GM12878 (cell line): ENCODE measurements around the gene TIAM1. TPM values are rescaled to one million over a fixed set of nuclear protein-coding genes. Genes with fewer than 3 reads are reported as not detected.

Source experiments
- ATAC-seq: fragments of 200-7000 bp; cut with Tn5 transposase; 3 replicates; pipeline ENCODE4 v1.9.1; 2020; ENCODE audit warnings: mild to moderate bottlenecking, moderate library complexity
- BruUV-seq: library from RNA; stranded (reverse); fragments of 400-500 nt; replicated peaks from 2 replicates; lab custom pipeline; 2021; lab: Mats Ljungman, UMichigan
- CTCF ChIA-PET: fragments of 300-600 bp; sonication (Branson Sonifier 250); formaldehyde crosslinking; extraction: SDS; loops from one replicate; lab custom pipeline; 2021; ENCODE audit warnings: inconsistent platforms; lab: Yijun Ruan, JAX
- POLR2A ChIA-PET: fragments of 350-600 bp; formaldehyde crosslinking; extraction: SDS; loops from one replicate; lab custom pipeline; 2021; ENCODE audit warnings: inconsistent platforms; lab: Charles Lee
- RAD21 ChIA-PET: fragments of 300-600 bp; sonication (Branson Sonifier 250); formaldehyde crosslinking; loops from one replicate; lab custom pipeline; 2023; ENCODE audit warnings: antibody characterized with exemption; ENCODE audit not compliant: unreplicated experiment; lab: Charles Lee
- SMC1A ChIA-PET: fragments of 300-600 bp; sonication (Branson Sonifier 250); formaldehyde crosslinking; loops from one replicate; lab custom pipeline; 2023; ENCODE audit not compliant: unreplicated experiment, uncharacterized antibody; lab: Charles Lee
- DNase-seq: peaks from one replicate; pipeline ENCODE4 v3.0.0-alpha.2; 2011; ENCODE audit warnings: low read depth, low spot score
- FAIRE-seq: peaks from 3 replicates; lab custom pipeline; 2011; peaks lifted over from hg19 to GRCh38; lab: Jason Lieb, UNC
- H2AFZ ChIP-seq: 2 replicates; pipeline ENCODE4 v1.6.0; 2011; ENCODE audit warnings: low read depth, low read length, control low read depth; ENCODE audit not compliant: control insufficient read depth
- H3K27ac ChIP-seq: 2 replicates; pipeline ENCODE4 v1.5.1; 2011; ENCODE audit warnings: control low read depth; ENCODE audit not compliant: control insufficient read depth, insufficient read depth
- H3K27me3 ChIP-seq, 2 experiments: replicated peaks in 1 of 2; 2 replicates each; pipeline versions ENCODE4 v1.6.0 to v1.6.1; 2011; ENCODE audit warnings: low read length in 1 of 2; ENCODE audit not compliant: control insufficient read depth in 2 of 2, insufficient read depth in 2 of 2
- H3K36me3 ChIP-seq, 2 experiments: 2 replicates each; pipeline ENCODE4 v1.5.1; 2011; ENCODE audit warnings: low read length in 1 of 2; ENCODE audit not compliant: control insufficient read depth in 2 of 2, insufficient read depth in 2 of 2
- H3K4me1 ChIP-seq: 2 replicates; pipeline ENCODE4 v1.6.1; 2011; ENCODE audit warnings: mild to moderate bottlenecking, low read length, moderate library complexity, mixed read lengths; ENCODE audit not compliant: control insufficient read depth, insufficient read depth
- H3K4me2 ChIP-seq: 2 replicates; pipeline ENCODE4 v1.6.0; 2011; ENCODE audit warnings: control low read depth; ENCODE audit not compliant: control insufficient read depth, insufficient read depth
- H3K4me3 ChIP-seq: fragments of 200-600 bp; sonication (generic); 2 replicates; pipeline ENCODE4 v1.5.1; 2016
- H3K79me2 ChIP-seq: 2 replicates; pipeline ENCODE4 v1.6.0; 2011; ENCODE audit warnings: low read length; ENCODE audit not compliant: control insufficient read depth, insufficient read depth
- H3K9ac ChIP-seq: 2 replicates; pipeline ENCODE4 v1.8.0; 2011; ENCODE audit warnings: low read length, control low read depth, mixed read lengths; ENCODE audit not compliant: control insufficient read depth, insufficient read depth
- H3K9me3 ChIP-seq: replicated peaks from 3 replicates; pipeline ENCODE4 v1.5.1; 2011; ENCODE audit warnings: mild to moderate bottlenecking, low read length; ENCODE audit not compliant: control insufficient read depth, insufficient read depth
- H4K20me1 ChIP-seq: 2 replicates; pipeline ENCODE4 v1.6.0; 2011; ENCODE audit not compliant: control insufficient read depth, insufficient read depth
- CBFB ChIP-seq: IDR thresholded peaks from 2 replicates; pipeline ENCODE4 v1.6.1; 2016; ENCODE audit warnings: antibody characterized with exemption, low read depth
- CEBPB ChIP-seq, 2 experiments: fragments of 150-350 bp in 1 of 2; IDR thresholded peaks; 2 replicates each; pipeline ENCODE4 v1.6.1; 2012 to 2014; ENCODE audit warnings: low read depth in 2 of 2, low read length in 2 of 2, borderline replicate concordance in 1 of 2, inconsistent platforms in 1 of 2
- HCFC1 ChIP-seq: fragments of 150-350 bp; IDR thresholded peaks from 2 replicates; pipeline ENCODE4 v1.6.1; 2014; ENCODE audit warnings: low read length
- NFIC ChIP-seq: IDR thresholded peaks from 2 replicates; pipeline ENCODE4 v1.6.1; 2012; ENCODE audit warnings: low read depth, mild to moderate bottlenecking, inconsistent platforms, low read length, moderate library complexity
- RELB ChIP-seq: fragments of 450-650 bp; IDR thresholded peaks from 2 replicates; pipeline ENCODE4 v1.6.1; 2017; ENCODE audit warnings: low read depth, mild to moderate bottlenecking, moderate library complexity
- SREBF2 ChIP-seq: IDR thresholded peaks from 2 replicates; pipeline ENCODE4 v1.6.1; 2012; ENCODE audit warnings: mild to moderate bottlenecking, low read length
- STAT3 ChIP-seq: IDR thresholded peaks from 2 replicates; pipeline ENCODE4 v1.6.1; 2011; ENCODE audit warnings: low read depth, low read length, improper control_type of control experiment
- WRNIP1 ChIP-seq: IDR thresholded peaks from 2 replicates; pipeline ENCODE4 v1.6.1; 2011; ENCODE audit warnings: low read depth, low read length, improper control_type of control experiment, borderline replicate concordance
- WGBS: methylation state at CpG from one replicate; pipeline ENCODE4 v1.1.6; 2016; ENCODE audit warnings: low lambda C conversion rate; ENCODE audit not compliant: insufficient replicate concordance, insufficient coverage; ENCODE audit errors: missing lambda C conversion rate; 5-methylcytosine and 5-hydroxymethylcytosine counted together
- in situ Hi-C: fragments of 300-500 bp; cut with MboI; formaldehyde crosslinking; loops from 9 replicates; pipeline ENCODE4 v1.14.3; 2018; ENCODE audit warnings: mixed read lengths
- intact Hi-C: fragments of 100-400 bp; cut with micrococcal nuclease; formaldehyde crosslinking; loops from one replicate; pipeline ENCODE4 v1.14.2; 2022; ENCODE audit not compliant: unreplicated experiment
- polyA plus RNA-seq, 11 experiments: library from polyadenylated mRNA; depleted of rRNA in 4 of 11; unstranded in 6 of 11; stranded (reverse) in 5 of 11; fragments of >200 nt; fragmentation: Nextera tagmentation in 4 of 11; fragmentation: Illumina TruSeq in 1 of 11; extraction: Ambion mirVana in 4 of 11; extraction: Trizol in 1 of 11; gene quantifications; 1 replicate in 1 of 11; 2 replicates in 10 of 11; pipeline versions ENCODE4 v1.2.1 to v1.2.3, GENCODE V29; 2011 to 2016; ENCODE audit warnings: inconsistent platforms in 2 of 11, missing spikeins in 2 of 11, low read depth in 1 of 11
- total RNA-seq, 4 experiments: library from RNA; depleted of rRNA in 3 of 4; stranded (reverse); fragments of >200 nt in 3 of 4; fragmentation: Illumina TruSeq in 1 of 4; extraction: Trizol in 1 of 4; gene quantifications; 2 replicates each; pipeline versions ENCODE4 v1.2.1 to v1.2.3, GENCODE V29; 2013 to 2021
- TF ChIP-seq, protein P1 (sequence below): fragments of 450-650 bp; IDR thresholded peaks from 2 replicates; pipeline ENCODE4 v1.6.1; 2018; ENCODE audit warnings: borderline replicate concordance, mild to moderate bottlenecking; ENCODE audit not compliant: partially characterized antibody

Gene TIAM1
- total and polyA plus RNA-seq, 10 of the 15 experiments (the other 5 are each of a cell fraction or from before 2014, with no cell fraction given) = 0.31 to 35.9 (median 0.78) TPM

- ChIA-PET POLR2A (no interaction called here), RAD21 (no interaction called here), CTCF (interaction anchor here (0.7 to 1.6 kb wide), 2 partner anchors 26 to 475 kb away, joined by 3 read pairs; no protein-coding TSS in a partner anchor), SMC1A (interaction anchor here (1.0 to 1.1 kb wide), 2 partner anchors 8 to 22 kb away, joined by 3 to 5 read pairs; no protein-coding TSS in a partner anchor)
- no peak overlapping the region for H3K4me2 ChIP-seq
- in situ Hi-C loops = no loop called here
- no peaks in the 10 kb centered on the region for H3K79me2 ChIP-seq
- WGBS = 44% methylated on average over 4 of the region's 4 CpGs
- H3K27me3 ChIP-seq = no peaks in the 10 kb centered on the region
- H2AFZ ChIP-seq = no peak overlapping the region
- no peaks in the 10 kb centered on the region for H3K4me1 ChIP-seq
- TF ChIP-seq SREBF2 (no peak), STAT3 (no peak), RELB (no peak), HCFC1 (no peak), NFIC (no peak), CEBPB (IDR thresholded peaks at IDR 0.05; ENCODE audit: borderline replicate concordance in 1 of 2, low read depth in 2 of 2, low read length in 2 of 2) (no peak), CBFB (no peak), WRNIP1 (no peak)
- TF ChIP-seq, protein P1, sequence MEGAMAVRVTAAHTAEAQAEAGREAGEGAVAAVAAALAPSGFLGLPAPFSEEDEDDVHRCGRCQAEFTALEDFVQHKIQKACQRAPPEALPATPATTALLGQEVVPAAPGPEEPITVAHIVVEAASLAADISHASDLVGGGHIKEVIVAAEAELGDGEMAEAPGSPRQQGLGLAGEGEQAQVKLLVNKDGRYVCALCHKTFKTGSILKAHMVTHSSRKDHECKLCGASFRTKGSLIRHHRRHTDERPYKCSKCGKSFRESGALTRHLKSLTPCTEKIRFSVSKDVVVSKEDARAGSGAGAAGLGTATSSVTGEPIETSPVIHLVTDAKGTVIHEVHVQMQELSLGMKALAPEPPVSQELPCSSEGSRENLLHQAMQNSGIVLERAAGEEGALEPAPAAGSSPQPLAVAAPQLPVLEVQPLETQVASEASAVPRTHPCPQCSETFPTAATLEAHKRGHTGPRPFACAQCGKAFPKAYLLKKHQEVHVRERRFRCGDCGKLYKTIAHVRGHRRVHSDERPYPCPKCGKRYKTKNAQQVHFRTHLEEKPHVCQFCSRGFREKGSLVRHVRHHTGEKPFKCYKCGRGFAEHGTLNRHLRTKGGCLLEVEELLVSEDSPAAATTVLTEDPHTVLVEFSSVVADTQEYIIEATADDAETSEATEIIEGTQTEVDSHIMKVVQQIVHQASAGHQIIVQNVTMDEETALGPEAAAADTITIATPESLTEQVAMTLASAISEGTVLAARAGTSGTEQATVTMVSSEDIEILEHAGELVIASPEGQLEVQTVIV = no peak
- FAIRE-seq (no peak), DNase-seq (no peak), ATAC-seq (no peak)
- no peak overlapping the region for H3K27ac ChIP-seq
- H3K36me3 ChIP-seq = no peaks in the 10 kb centered on the region
- no peaks in the 10 kb centered on the region for H3K9me3 ChIP-seq
- intact Hi-C loops = no loop called here
- no peaks in the 10 kb centered on the region for H4K20me1 ChIP-seq
- H3K9ac ChIP-seq = no peak overlapping the region
- no TSS peak for BruUV-seq
- H3K4me3 ChIP-seq = no peak overlapping the region
These were observed 86.0 kb downstream of the TIAM1 start for GRCh38 chr21:31258073-31258472.
